HG03432 (cell line): ENCODE measurements around the gene NEURL1.
"Not testable (repeated sequence)": the region's sequence is repeated elsewhere in the genome, so short reads cannot be mapped to it uniquely, and the experiment has no call there.

Experiments used
- ATAC-seq: cut with Tn5 transposase; IDR thresholded peaks from one replicate; pipeline ENCODE4 v1.9.1; 2021; ENCODE audit warnings: mild to moderate bottlenecking, moderate library complexity; ENCODE audit not compliant: unreplicated experiment

The NEURL1 gene

GRCh38 chr10:103493916-103494877, 692 bp downstream of the NEURL1 start:
- no peak for ATAC-seq

GRCh38 chr10:103495321-103495720, 1.8 kb downstream of the NEURL1 start:
- no peak for ATAC-seq

DNA sequence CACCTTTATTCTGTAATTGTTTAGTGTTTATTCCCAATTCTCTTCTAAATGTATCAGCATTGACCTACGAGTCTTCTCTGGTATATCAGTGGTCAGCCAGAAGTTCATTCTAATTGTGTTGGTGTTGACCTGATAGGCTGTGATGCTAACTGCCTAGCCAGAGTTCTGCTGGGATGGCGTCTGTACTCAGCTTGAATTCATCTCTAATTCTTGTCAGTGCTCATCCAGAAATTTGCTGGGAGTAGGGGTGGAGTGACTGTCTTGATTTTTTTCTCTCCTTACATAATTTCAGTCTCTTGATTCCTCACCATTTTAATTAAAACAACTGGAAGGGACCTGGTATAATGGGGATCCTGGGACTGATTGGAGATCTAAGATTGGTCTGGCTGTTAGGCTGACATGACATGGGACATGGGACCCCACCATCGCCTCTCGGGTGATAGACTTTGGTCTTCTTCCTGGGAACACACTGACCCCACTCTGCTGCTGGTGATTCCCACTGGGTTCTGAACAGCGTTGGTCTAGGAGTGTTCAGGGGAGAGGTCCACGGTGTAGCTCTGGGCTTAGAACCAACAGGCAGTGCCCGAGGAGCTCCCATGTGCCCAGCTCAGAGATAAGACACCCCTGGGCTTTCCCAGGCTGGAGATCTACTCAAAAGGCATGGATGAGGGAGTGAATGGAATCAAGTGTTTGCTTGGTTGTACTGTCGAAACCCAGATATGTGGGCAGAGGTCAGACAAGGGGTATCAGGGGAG, 3.8 kb downstream of the NEURL1 start:
- no peak for ATAC-seq

GRCh38 chr10:103498936-103499638, 5.6 kb downstream of the NEURL1 start:
- ATAC-seq = no peak

DNA sequence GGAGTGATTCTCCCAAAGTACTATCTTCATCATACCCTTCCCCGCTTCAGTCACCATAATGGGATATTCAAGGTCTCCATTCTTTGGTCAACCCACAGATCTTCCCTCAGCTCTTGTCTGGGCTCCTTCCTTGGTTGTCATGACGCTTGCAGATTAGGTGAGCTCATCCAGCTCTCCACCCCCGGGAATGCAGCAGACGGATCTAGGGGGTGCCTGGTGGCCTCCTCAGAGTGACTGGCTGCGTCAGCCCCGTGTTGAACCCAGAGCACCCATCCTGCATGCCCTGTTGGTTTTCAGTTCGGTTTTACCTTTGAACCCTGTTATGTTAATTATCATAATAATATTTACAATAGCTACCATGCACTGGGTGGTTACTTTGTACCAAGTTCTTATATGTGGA, 6.4 kb downstream of the NEURL1 start:
- ATAC-seq = no peak

DNA sequence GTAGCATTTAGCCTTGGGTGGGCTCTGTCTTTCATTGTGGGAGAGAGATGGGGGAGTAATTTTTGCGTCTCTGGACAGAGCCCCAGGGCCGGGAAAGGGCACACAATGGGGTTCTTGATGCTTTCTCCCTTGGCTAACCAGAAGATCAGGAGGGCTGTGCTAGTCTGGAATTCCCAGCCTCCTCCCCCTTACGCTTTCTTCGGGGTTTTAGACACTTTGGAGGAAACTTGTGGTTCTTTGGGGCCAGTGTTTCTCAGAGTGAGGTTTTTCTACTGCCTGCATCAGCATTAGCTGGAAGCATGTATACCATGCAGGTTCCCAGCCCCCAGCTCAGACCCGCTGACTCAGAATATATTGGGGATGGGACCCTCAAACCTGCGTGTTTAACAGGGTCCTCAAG, 7.0 kb downstream of the NEURL1 start:
- ATAC-seq = no peak

DNA sequence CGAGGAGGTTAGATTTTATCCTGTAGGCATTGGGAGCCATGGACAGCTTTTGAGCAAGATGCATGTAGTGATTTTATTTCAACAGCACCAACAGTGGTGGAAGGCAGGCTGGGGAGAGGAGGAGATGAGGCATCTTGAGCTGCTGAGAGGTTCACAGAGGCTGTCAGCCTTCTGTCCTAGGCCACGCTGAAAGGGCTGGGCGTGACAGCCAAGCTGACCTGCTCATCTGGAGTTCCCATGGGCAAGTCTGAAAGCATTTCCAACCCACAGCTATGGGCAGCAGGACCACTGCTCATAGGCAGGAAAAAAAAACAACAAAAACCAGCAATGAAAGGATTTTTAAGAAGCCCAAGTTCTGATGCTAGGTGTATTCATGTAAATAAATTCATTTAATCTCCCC, 7.7 kb downstream of the NEURL1 start:
- no peak for ATAC-seq

GRCh38 chr10:103502849-103503660, 9.6 kb downstream of the NEURL1 start:
- no peak for ATAC-seq

DNA sequence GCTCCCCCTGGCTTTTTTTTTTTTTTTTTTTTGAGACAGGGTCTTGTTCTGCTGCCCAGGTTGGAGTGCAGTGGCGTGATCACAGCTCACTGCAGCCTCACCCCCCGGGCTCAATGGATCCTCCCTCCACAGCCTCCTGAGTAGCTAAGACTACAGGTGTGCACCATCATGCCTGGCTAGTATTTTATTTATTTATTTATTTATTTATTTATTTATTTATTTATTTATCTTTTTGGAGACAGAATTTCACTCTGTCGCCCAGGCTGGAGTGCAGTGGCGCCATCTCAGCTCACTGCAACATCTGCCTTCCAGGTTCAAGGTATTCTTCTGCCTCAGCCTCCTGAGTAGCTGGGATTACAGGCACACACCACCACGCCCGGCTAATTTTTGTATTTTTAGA, 10.3 kb downstream of the NEURL1 start:
- ATAC-seq = not testable (repeated sequence)

GRCh38 chr10:103504181-103504783, 10.8 kb downstream of the NEURL1 start:
- peak; percentile 72 for ATAC-seq

- no peak for ATAC-seq
Measured at GRCh38 chr10:103506061-103506460, 12.6 kb downstream of the NEURL1 start.

DNA sequence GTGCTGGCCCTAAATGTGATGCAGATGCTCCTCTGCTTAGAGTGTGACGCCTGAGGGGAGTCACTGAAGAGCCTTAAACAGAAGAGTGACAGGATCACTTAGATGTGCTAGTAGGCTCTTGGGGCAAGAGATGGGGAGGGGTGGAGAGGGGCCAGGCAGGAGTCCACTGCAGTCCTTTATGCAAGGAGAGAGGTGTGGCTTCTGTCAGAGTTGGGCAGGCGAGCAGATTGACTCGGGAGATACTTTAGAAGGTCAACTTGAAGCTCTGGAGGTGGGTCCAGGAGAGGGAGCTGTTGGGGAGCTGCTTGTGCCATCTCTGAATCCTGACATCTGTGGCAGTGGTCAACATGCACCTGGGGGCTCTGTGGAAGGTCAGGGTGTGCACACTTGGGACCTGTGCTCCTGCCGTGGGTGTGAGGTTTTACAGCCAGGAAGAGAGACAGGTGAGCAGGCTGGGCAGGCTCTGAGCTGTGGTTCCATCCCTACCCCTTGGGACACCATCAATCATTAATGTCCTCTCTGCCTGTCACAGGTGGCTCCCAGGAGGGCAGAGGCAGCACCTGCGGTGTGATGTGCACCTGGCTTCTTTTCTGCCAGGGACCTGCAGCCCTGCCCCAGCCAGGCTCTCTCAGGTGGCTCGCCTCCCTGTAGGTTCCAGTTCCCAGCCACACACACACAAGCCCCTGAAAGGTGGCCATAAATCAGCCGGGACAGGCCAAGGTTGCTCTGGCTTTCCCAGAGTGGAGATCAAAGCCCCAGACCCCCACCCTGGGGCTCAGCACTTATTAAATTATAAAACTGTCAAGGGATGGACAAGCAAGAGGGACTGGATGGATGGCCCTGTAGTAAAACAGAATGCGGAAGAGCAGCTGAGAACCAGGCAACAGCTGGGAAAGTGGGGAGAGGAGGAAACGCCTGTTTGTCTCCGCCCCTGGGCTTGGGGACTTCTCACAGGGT, 14.0 kb downstream of the NEURL1 start:
- no peak for ATAC-seq

DNA sequence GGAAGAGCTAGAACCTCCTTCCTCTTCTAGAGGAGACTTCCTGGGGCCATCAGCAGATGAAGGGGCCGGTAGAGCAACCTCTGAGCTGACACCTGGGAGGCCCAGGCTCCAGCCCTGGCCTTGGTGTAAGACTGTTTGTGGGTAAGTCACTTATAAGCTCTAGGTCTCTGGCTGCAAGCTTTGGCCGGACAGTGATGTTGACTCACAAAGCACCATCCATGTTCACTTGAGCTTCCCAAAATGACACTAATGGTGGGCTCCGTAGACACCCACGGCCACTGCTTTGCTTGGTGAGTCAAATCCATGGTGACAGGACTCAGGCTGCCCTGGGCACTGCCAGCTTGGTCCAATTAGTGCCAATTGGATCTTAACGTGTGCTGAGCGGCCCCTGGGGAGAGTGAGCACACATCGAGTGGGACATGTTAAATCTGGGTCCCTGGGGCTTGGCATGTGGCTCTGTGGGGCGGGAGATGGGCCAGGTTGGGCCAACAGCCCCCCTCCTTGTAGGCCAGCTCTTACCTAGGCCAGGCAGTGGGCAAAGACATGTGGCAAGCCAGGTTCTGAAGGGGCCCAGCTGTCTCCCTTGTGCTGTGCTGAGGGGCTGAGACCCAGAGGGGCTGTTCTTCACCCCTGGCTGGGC, 16.7 kb downstream of the NEURL1 start:
- ATAC-seq = no peak

- no peak for ATAC-seq
Measured at GRCh38 chr10:103510791-103511752, 17.6 kb downstream of the NEURL1 start.

GRCh38 chr10:103512166-103512565, 18.7 kb downstream of the NEURL1 start:
- no peak for ATAC-seq

GRCh38 chr10:103512591-103513379, 19.3 kb downstream of the NEURL1 start:
- ATAC-seq = no peak
